Amniotic stem cell (primary cell): ENCODE data around the gene ECSCR.
A peak's percentile ranks its signal among the peaks of the same experiment; 100 is the strongest.
"Not testable (repeated sequence)": the region's sequence is repeated elsewhere in the genome, so short reads cannot be mapped to it uniquely, and the experiment has no call there.

ENCODE experiments used
- DNase-seq: peaks from one replicate; lab custom pipeline; 2025; lab: John Stamatoyannopoulos, UW

ECSCR gene

GRCh38 chr5:139446956-139447779 lies 15.4 kb downstream of the ECSCR start:
- no peak for DNase-seq

GRCh38 chr5:139445325-139446170 lies 17.0 kb downstream of the ECSCR start:
- no peak for DNase-seq

- no peak for DNase-seq
These were observed 18.6 kb downstream of the ECSCR start for GRCh38 chr5:139443831-139444453.

- DNase-seq, result not testable (repeated sequence)
These were observed 22.1 kb downstream of the ECSCR start for GRCh38 chr5:139440416-139440815.

GRCh38 chr5:139439013-139439903 lies 23.3 kb downstream of the ECSCR start, which contains the start of gene DNAJC18:
DNAJC18 (minus strand) TSS chr5:139439525; CDS start chr5:139439445, 80 bp downstream.
- peak; percentile 73 for DNase-seq

- no peak for DNase-seq
These were observed 23.9 kb downstream of the ECSCR start for GRCh38 chr5:139438707-139439012.

GRCh38 chr5:139435676-139436075 lies 26.9 kb downstream of the ECSCR start:
- DNase-seq, result no peak

GRCh38 chr5:139431706-139432105 lies 30.8 kb downstream of the ECSCR start:
- DNase-seq, result no peak

GRCh38 chr5:139430015-139430414 lies 32.5 kb downstream of the ECSCR start:
- DNase-seq, result no peak

- DNase-seq, result no peak
These were observed 36.2 kb downstream of the ECSCR start for GRCh38 chr5:139426203-139426885.

- DNase-seq, result no peak
These were observed 37.0 kb downstream of the ECSCR start for GRCh38 chr5:139425497-139425896.

GRCh38 chr5:139422307-139422893 lies 40.1 kb downstream of the ECSCR start:
- DNase-seq, result no peak

- DNase-seq, result no peak
These were observed 43.0 kb downstream of the ECSCR start for GRCh38 chr5:139419226-139420192.

- DNase-seq, result no peak
These were observed 43.8 kb downstream of the ECSCR start for GRCh38 chr5:139418793-139419192.

- DNase-seq, result no peak
These were observed 45.3 kb downstream of the ECSCR start for GRCh38 chr5:139417214-139417613.

GRCh38 chr5:139416651-139417050 lies 45.9 kb downstream of the ECSCR start:
- DNase-seq, result no peak

- DNase-seq, result no peak
These were observed 46.7 kb downstream of the ECSCR start for GRCh38 chr5:139415869-139416268.

GRCh38 chr5:139415221-139415861 lies 47.2 kb downstream of the ECSCR start:
- DNase-seq, result no peak

GRCh38 chr5:139414581-139415130 lies 47.9 kb downstream of the ECSCR start:
- DNase-seq, result no peak
